ENCODE results near the gene SRGAP1.

The SRGAP1 gene

GRCh38 chr12:64123448-64123847, 278.9 kb downstream of the SRGAP1 start (continued):
- TF ChIP-seq EGR2 (tag by site-specific recombination; IDR thresholded peaks at IDR 0.05; ENCODE audit: low read depth) (no peak), ZNF398 (tag by site-specific recombination; IDR thresholded peaks at IDR 0.05) (no peak), ZNF791 (tag by site-specific recombination; IDR thresholded peaks at IDR 0.05) (no peak), KLF1 (tag by site-specific recombination; IDR thresholded peaks at IDR 0.05) (no peak), ZNF311 (tag by site-specific recombination; IDR thresholded peaks at IDR 0.05; ENCODE audit: borderline replicate concordance) (no peak), ZNF394 (tag by site-specific recombination; IDR thresholded peaks at IDR 0.05; ENCODE audit: borderline replicate concordance) (peak; percentile 95), ZNF132 (tag by site-specific recombination; IDR thresholded peaks at IDR 0.05; ENCODE audit: borderline replicate concordance) (no peak), ZNF138 (tag by site-specific recombination; IDR thresholded peaks at IDR 0.05; ENCODE audit: borderline replicate concordance) (peak; percentile 72; the same call in 1 of the 2 replicates), ZNF514 (tag by site-specific recombination; IDR thresholded peaks at IDR 0.05) (0 out of 2 replicates have a peak, but pooled peaks have one; percentile 14), ZNF335 (tag by site-specific recombination; conservative IDR thresholded peaks at IDR 0.05) (no peak), ZNF707 (tag by site-specific recombination; IDR thresholded peaks at IDR 0.05) (no peak), ATF2 (tag by site-specific recombination; IDR thresholded peaks at IDR 0.05; ENCODE audit: low read depth) (no peak), ZBTB49 (tag by site-specific recombination; IDR thresholded peaks at IDR 0.05; ENCODE audit: low read depth) (no peak), ZNF76 (tag by site-specific recombination; IDR thresholded peaks at IDR 0.05; ENCODE audit: borderline replicate concordance, low read depth) (no peak), ZNF670 (tag by site-specific recombination; IDR thresholded peaks at IDR 0.05; ENCODE audit: low read depth) (no peak), ELK4 (IDR thresholded peaks at IDR 0.05; ENCODE audit: borderline replicate concordance, low read depth, low read length) (no peak), ZNF624 (tag by site-specific recombination; IDR thresholded peaks at IDR 0.05) (no peak), ZNF600 (tag by site-specific recombination; IDR thresholded peaks at IDR 0.05) (no peak), ZIC2 (tag by site-specific recombination; IDR thresholded peaks at IDR 0.05) (no peak), ZNF777 (tag by site-specific recombination; IDR thresholded peaks at IDR 0.05; ENCODE audit: borderline replicate concordance) (no peak), ZNF18 (tag by site-specific recombination; IDR thresholded peaks at IDR 0.05) (no peak), KLF8 (tag by site-specific recombination; IDR thresholded peaks at IDR 0.05) (no peak), ZNF23 (tag by site-specific recombination; IDR thresholded peaks at IDR 0.05; ENCODE audit: borderline replicate concordance) (no peak), HIC1 (tag by site-specific recombination; IDR thresholded peaks at IDR 0.05) (no peak), PRDM10 (tag by site-specific recombination; IDR thresholded peaks at IDR 0.05) (no peak), SALL2 (tag by site-specific recombination; IDR thresholded peaks at IDR 0.05; ENCODE audit: borderline replicate concordance) (no peak)
